HUES6 (cell line): ENCODE data around the gene CD52.
A peak's percentile ranks its signal among the peaks of the same experiment; 100 is the strongest.

Experiments used
- H3K27ac ChIP-seq: 2 replicates; pipeline ENCODE4 v1.7.0; 2013; ENCODE audit warnings: low read depth, mild to moderate bottlenecking, low read length, inconsistent platforms
- H3K27me3 ChIP-seq: 2 replicates; pipeline ENCODE4 v1.6.1; 2013; ENCODE audit warnings: low read length; ENCODE audit not compliant: control insufficient read depth, insufficient read depth
- H3K36me3 ChIP-seq: 2 replicates; pipeline ENCODE4 v1.6.1; 2013; ENCODE audit warnings: low read length; ENCODE audit not compliant: control insufficient read depth, insufficient read depth
- H3K4me1 ChIP-seq: 2 replicates; pipeline ENCODE4 v1.6.1; 2013; ENCODE audit warnings: low read length; ENCODE audit not compliant: control insufficient read depth, insufficient read depth
- H3K4me3 ChIP-seq: 2 replicates; pipeline ENCODE4 v1.5.1; 2013; ENCODE audit warnings: low read depth, low read length
- H3K9ac ChIP-seq: one replicate; pipeline ENCODE4 v1.6.1; 2013; ENCODE audit warnings: mild to moderate bottlenecking, low read length
- H3K9me3 ChIP-seq: 2 replicates; pipeline ENCODE4 v1.6.1; 2013; ENCODE audit warnings: low read depth, low read length; ENCODE audit not compliant: control insufficient read depth, insufficient read depth

CD52 gene

DNA sequence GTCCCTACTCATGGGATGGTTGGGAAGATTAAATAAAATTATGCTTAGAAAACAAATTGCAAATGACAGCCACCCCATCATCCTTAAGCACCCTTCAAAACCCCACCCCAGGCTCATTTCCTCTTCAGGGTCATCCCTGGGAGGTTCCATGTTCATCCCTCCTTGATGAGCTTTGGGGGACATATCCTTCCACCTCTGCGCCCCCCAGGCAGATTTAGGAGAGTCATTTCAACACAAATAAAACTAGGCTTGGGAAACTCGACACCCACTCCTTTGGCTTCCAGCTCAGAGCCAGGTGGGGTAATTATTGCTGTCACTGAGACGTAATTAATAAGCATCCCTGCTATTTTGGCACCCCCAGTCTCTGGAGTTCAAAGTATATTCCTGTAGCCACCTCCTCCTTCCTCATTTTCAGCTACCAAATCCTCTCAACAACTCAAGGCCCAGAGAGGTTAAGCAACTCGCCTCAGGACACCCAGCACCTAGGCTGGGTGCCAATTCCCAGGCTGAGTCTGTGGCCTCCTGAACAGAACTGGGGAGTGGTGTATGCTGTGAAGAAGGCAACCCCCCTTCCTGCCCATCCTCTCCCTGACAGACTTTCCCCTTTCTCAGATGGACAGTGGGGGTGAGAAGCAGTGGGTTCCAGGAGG lies 35.6 kb downstream of the CD52 start:
- H3K4me1 ChIP-seq: peaks cover 44% of the 10 kb centered on the region
- H3K36me3 ChIP-seq: no peaks in the 10 kb centered on the region
- H3K27ac ChIP-seq: no peak overlapping the region

DNA sequence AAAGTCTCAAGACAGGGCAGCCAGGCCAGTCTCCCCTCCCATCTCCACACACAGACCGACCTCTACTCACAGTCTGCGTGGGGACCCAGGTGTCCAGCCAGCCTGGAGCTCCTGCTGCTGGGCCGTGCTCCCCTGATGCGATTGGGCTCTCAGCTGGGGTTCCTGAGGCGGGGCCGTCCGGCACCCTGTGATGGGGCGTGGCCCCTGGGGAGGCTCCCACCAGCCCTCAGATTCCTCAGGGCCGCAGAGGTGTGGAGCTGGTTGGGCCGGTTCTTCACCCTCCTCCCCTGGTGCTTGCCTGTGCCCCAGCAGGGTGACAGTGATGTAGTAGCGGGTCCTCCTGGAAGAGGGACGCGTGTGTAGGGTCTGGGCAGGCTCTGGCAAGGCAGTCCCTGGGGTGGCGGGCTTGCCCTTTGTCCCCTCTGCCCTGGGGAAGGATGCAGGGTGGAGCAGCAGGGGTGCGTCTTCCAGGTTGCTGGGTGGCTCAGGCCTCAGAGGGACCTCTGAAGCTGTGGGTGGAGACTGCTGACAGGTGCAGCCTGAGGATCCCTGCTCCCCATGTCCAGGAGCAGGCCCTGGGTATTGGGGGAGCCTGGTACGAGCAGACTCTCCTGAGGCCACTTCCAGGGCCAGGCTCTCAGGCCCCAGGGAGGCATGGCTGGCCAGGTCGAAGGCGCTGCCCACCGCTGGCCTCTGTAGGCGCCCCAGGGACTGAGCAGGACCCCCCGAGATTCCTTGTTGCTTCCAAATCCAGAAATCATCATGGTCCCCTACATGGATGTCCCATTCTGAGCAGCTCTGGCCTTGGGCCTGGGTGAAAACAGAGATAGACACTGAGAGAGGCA lies 36.4 kb downstream of the CD52 start, which contains the start of gene CRYBG2:
Gene CRYBG2, minus strand, starts transcription at position 155 of the 845 bp plus-strand sequence. CDS start 7,473 bp downstream, outside the sequence.
- Histone ChIP-seq H3K4me3 (no peak within 1 kb of the TSS), H3K27ac (no peak within 1 kb of the TSS), H3K9ac (no peak within 1 kb of the TSS), H3K9me3 (no peaks in the 10 kb centered on the region), H3K27me3 (peaks cover 7% of the 10 kb centered on the region), H3K36me3 (no peaks in the 10 kb centered on the region), H3K4me1 (peaks cover 51% of the 10 kb centered on the region)

More for the DNA sequence above, 35.6 kb downstream of the CD52 start:
- no peak overlapping the region for H3K4me3 ChIP-seq
- no peaks in the 10 kb centered on the region for H3K9me3 ChIP-seq
- H3K9ac ChIP-seq: no peak overlapping the region
- no peaks in the 10 kb centered on the region for H3K27me3 ChIP-seq

DNA sequence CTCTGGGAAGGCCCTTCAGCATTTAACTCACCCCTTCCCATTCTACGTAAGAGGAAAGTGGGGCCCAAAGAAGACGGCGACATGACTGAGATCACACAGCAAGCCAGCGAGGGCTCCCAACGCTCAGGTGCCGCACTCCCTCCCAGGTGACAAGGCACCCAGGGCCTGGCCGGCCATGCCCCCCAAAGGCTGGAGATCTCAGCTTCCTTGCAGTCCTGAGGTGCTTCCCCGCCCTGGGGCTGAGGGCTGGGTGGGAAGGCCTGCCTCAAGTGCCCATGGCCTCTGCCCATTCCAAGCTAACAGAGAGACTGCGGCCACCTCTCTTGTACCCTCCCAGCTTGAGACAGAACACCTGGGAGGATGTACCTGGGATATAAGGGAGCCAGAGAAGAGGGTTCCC lies 37.2 kb downstream of the CD52 start:
- peaks cover 15% of the 10 kb centered on the region for H3K27me3 ChIP-seq
- peaks cover 49% of the 10 kb centered on the region for H3K4me1 ChIP-seq
- H3K36me3 ChIP-seq: no peaks in the 10 kb centered on the region
- H3K9me3 ChIP-seq: no peaks in the 10 kb centered on the region
- no peak overlapping the region for H3K27ac ChIP-seq
- H3K9ac ChIP-seq: no peak overlapping the region
- H3K4me3 ChIP-seq: no peak overlapping the region

DNA sequence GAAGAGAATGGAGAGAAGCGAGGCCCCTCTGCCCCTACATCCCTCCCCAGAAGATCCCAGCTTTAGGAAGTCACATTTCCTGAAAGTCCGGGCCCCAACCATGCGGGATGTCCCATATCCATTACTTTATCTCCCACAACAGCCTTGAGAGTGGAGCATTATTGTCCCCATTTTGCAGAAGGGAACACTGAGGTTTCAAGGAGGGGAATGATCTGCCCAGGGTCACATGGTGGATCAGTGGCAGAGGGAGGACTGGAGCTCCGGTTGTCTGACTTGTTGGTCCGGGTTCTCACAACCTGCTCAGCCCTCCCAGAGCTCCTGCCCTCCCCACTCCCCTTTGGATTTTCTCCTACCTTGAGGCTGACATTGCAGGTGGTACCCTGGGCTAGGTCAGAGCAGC lies 38.3 kb downstream of the CD52 start:
- peaks cover 44% of the 10 kb centered on the region for H3K4me1 ChIP-seq
- H3K36me3 ChIP-seq: no peaks in the 10 kb centered on the region
- peaks cover 27% of the 10 kb centered on the region for H3K27me3 ChIP-seq
- no peak overlapping the region for H3K9ac ChIP-seq
- H3K4me3 ChIP-seq: no peak overlapping the region
- H3K9me3 ChIP-seq: no peaks in the 10 kb centered on the region
- H3K27ac ChIP-seq: no peak overlapping the region

GRCh38 chr1:26357121-26357602 lies 39.4 kb downstream of the CD52 start:
- Histone ChIP-seq H3K4me1 (peaks cover 37% of the 10 kb centered on the region), H3K9ac (no peak overlapping the region), H3K9me3 (no peaks in the 10 kb centered on the region), H3K4me3 (no peak overlapping the region), H3K36me3 (no peaks in the 10 kb centered on the region), H3K27me3 (peaks cover 37% of the 10 kb centered on the region), H3K27ac (no peak overlapping the region)

- Histone ChIP-seq H3K4me1 (peaks cover 40% of the 10 kb centered on the region), H3K9ac (no peak overlapping the region), H3K4me3 (peak overlapping the region; percentile 3; the same call in 1 of the 2 replicates), H3K36me3 (no peaks in the 10 kb centered on the region), H3K9me3 (no peaks in the 10 kb centered on the region), H3K27me3 (peaks cover 47% of the 10 kb centered on the region), H3K27ac (no peak overlapping the region)
Measured at GRCh38 chr1:26358411-26359384, 40.9 kb downstream of the CD52 start.

GRCh38 chr1:26359981-26360806 lies 42.4 kb downstream of the CD52 start:
- Histone ChIP-seq H3K36me3 (no peaks in the 10 kb centered on the region), H3K9ac (peak overlapping the region; percentile 35), H3K9me3 (no peaks in the 10 kb centered on the region), H3K27ac (no peak overlapping the region), H3K4me1 (peaks cover 34% of the 10 kb centered on the region), H3K4me3 (peak overlapping the region; percentile 59), H3K27me3 (peaks cover 59% of the 10 kb centered on the region)

DNA sequence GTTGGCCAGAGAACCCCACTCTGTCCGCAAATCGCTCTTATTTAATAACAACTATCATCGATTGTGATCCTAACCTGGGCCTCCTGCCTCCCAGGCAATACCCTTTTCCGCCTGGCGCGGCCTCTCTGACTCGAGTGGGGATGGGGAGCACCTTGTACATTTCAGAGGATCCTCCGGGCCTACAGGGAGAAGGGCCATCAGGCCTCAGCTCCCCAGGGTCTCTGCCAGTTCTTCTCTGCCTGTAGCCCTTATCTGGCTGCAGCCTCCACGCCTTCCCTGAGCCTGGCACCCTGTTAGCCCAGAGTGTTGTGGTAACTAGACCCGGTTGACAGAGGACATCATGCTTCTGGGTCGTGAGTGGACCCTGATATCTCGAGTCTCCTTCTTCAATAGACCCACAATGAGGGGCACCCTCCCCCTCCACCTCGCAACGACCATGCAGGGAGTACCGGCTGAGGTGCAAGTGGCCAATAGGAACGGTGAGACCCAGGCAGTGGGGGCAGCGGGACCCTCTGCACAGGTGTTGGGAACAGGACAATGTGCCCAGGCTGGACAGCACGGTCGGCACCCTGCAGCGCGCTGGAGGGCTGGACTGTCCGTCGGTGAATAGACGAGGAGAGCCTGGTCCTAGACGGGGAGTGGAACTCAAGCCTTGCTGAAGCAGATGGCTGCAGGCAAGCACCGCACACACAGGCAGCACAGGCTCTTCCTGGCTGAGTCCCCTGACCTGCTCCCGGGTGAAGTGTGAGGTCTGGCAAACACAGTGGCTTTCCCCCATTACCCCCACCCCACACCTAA lies 43.2 kb downstream of the CD52 start:
- no peaks in the 10 kb centered on the region for H3K9me3 ChIP-seq
- no peaks in the 10 kb centered on the region for H3K36me3 ChIP-seq
- H3K27me3 ChIP-seq: peaks cover 63% of the 10 kb centered on the region
- peaks cover 34% of the 10 kb centered on the region for H3K4me1 ChIP-seq
- no peak overlapping the region for H3K27ac ChIP-seq
- H3K4me3 ChIP-seq: peak overlapping the region; percentile 59
- H3K9ac ChIP-seq: no peak overlapping the region

DNA sequence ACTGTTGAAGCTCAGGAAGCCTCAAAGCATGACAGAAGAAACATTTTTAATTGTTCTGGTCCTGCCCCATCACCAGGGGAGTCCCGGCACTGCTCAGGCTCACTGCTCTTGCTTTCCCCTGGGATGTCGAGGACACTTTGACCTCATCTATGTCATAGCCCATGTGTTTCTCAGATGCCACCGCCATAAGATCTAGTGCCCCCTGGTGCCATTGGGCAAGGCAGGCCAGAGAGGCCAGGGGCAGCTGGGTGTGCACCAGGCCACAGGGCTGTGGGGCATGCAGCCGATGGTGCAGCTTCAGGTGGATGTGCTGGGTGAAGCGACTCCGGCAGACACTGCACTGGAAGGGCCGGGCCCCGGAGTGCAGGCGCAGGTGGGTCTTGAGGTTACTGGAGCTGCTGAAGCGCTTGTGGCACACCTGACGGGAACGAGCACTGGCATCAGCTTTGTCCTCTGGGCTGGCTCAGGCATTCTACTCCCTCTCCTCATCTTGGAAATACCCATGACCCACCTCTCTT lies 43.9 kb downstream of the CD52 start:
- no peaks in the 10 kb centered on the region for H3K36me3 ChIP-seq
- H3K9ac ChIP-seq: no peak overlapping the region
- H3K9me3 ChIP-seq: no peaks in the 10 kb centered on the region
- peaks cover 30% of the 10 kb centered on the region for H3K4me1 ChIP-seq
- H3K4me3 ChIP-seq: no peak overlapping the region
- H3K27ac ChIP-seq: no peak overlapping the region
- H3K27me3 ChIP-seq: peaks cover 63% of the 10 kb centered on the region
